ENCODE measurements around the gene SOX18.

DNA sequence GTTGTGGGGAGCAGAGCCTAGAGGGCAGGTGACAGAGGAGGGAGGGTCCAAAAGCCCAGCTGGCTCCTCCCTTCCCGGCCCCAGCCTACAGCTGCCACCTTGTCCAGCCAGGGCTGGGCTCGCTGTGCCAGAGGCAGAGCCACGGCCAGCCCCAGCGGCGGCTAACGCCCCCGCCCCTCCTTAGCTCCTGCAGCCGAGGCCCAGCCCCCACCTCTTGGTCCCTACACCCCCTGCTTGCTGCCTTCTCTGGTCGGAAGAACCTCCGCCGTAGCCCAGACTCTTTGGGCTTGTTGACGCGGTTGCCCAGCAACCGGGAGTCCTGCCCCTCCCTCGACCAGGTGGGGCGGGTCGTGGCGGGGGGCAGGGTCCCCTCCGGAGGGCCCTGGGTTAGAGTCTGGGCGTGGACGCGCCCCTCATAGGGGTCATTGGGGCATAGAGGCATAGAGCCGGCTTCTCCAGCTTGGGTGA is 35.3 kb upstream of the SOX18 start:
- TF ChIP-seq, protein P1, sequence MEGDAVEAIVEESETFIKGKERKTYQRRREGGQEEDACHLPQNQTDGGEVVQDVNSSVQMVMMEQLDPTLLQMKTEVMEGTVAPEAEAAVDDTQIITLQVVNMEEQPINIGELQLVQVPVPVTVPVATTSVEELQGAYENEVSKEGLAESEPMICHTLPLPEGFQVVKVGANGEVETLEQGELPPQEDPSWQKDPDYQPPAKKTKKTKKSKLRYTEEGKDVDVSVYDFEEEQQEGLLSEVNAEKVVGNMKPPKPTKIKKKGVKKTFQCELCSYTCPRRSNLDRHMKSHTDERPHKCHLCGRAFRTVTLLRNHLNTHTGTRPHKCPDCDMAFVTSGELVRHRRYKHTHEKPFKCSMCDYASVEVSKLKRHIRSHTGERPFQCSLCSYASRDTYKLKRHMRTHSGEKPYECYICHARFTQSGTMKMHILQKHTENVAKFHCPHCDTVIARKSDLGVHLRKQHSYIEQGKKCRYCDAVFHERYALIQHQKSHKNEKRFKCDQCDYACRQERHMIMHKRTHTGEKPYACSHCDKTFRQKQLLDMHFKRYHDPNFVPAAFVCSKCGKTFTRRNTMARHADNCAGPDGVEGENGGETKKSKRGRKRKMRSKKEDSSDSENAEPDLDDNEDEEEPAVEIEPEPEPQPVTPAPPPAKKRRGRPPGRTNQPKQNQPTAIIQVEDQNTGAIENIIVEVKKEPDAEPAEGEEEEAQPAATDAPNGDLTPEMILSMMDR (IDR thresholded peaks at IDR 0.05): no peak
- TF ChIP-seq POLR2A (IDR thresholded peaks at IDR 0.05) (no peak), EP300 (IDR thresholded peaks at IDR 0.05) (no peak), POLR2AphosphoS5 (IDR thresholded peaks at IDR 0.05) (no peak)

Measured in sigmoid colon (tissue), 4 donors.